Measurements from ENCODE around the gene RADX.

DNA sequence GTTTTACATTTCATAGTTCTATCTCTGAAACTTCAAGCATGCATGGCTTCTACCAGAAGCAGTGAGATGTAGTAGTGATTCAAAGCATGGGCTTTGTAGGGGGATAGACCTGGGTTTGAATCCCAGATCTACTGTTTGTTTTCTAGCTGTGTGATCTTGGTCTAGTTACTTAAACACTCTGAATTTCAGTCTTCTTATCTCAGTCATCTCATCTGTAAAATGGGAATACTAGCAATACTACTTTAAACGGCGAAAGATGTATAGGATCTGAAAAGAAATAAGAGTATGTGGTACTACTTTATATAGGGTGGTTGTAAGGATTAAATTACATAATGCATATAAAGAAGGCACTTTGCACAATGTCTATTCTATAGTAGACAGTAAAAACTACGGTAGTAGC lies 94.7 kb downstream of the RADX start:
- TF ChIP-seq, protein P1, sequence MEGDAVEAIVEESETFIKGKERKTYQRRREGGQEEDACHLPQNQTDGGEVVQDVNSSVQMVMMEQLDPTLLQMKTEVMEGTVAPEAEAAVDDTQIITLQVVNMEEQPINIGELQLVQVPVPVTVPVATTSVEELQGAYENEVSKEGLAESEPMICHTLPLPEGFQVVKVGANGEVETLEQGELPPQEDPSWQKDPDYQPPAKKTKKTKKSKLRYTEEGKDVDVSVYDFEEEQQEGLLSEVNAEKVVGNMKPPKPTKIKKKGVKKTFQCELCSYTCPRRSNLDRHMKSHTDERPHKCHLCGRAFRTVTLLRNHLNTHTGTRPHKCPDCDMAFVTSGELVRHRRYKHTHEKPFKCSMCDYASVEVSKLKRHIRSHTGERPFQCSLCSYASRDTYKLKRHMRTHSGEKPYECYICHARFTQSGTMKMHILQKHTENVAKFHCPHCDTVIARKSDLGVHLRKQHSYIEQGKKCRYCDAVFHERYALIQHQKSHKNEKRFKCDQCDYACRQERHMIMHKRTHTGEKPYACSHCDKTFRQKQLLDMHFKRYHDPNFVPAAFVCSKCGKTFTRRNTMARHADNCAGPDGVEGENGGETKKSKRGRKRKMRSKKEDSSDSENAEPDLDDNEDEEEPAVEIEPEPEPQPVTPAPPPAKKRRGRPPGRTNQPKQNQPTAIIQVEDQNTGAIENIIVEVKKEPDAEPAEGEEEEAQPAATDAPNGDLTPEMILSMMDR (conservative IDR thresholded peaks at IDR 0.05; ENCODE audit: low read length) = no peak
- no peak for TF ChIP-seq EZH2phosphoT487 (IDR thresholded peaks at IDR 0.05; ENCODE audit: borderline replicate concordance, low read depth, low read length)

All from OCI-LY7 (cell line).